ENCODE measurements around the gene SLC22A6.
"Not testable (repeated sequence)": the region's sequence is repeated elsewhere in the genome, so short reads cannot be mapped to it uniquely, and the experiment has no call there.

SLC22A6 gene

DNA sequence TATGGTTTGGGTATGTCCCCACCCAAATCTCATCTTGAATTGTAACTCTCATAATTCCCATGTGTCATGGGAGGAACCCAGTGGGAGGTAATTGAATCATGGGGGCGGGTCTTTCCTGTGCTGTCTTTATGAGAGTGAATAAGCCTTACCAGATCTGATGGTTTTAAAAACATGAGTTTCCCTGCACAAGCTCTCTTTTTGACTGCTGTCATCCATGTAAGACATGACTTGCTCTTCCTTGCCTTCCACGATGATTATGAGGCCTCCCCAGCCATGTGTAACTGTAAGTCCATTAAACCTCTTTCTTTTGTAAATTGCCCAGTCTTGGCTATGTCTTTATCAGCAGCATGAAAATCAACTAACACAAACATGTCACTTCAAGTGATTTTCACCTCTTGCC, 47.2 kb downstream of the SLC22A6 start:
- H3K4ac ChIP-seq (ENCODE audit: low read depth in 1 of 2, low read length in 2 of 2); H4K91ac ChIP-seq (ENCODE audit: low read length); H3K18ac ChIP-seq (ENCODE audit: low read depth in 1 of 2, low read length in 2 of 2); H3K4me1 ChIP-seq (ENCODE audit: control insufficient read depth, insufficient read depth, low read depth, low read length); H2AK5ac ChIP-seq (ENCODE audit: low read length, severe bottlenecking); H3K23ac ChIP-seq (ENCODE audit: low read length in 2 of 2); H3K9me3 ChIP-seq (ENCODE audit: control insufficient read depth, low read length); DNase-seq; H2BK5ac ChIP-seq (ENCODE audit: low read depth, low read length, poor library complexity, severe bottlenecking); H3K27ac ChIP-seq (ENCODE audit: low read length, poor library complexity, severe bottlenecking); H3K79me1 ChIP-seq (replicated peaks; ENCODE audit: low read length, poor library complexity, severe bottlenecking); H4K8ac ChIP-seq (ENCODE audit: low read length); H2BK120ac ChIP-seq (ENCODE audit: low read depth, low read length); H3K4me3 ChIP-seq (ENCODE audit: insufficient read depth in 1 of 2, low read depth in 1 of 2, low read length in 2 of 2); H2BK15ac ChIP-seq (ENCODE audit: low read depth, poor library complexity, severe bottlenecking); H3K9ac ChIP-seq (ENCODE audit: low read length); H2BK12ac ChIP-seq (ENCODE audit: low read length in 2 of 2); H3K36me3 ChIP-seq (ENCODE audit: control insufficient read depth in 1 of 2, insufficient read depth in 2 of 2, low read depth in 1 of 2, low read length in 2 of 2); H2AFZ ChIP-seq (ENCODE audit: low read depth, low read length); H3K14ac ChIP-seq (ENCODE audit: low read length in 2 of 2); H3K4me2 ChIP-seq (ENCODE audit: low read length, poor library complexity, severe bottlenecking): not testable (repeated sequence)
- 77% methylated on average over 2 of the region's 2 CpGs for WGBS
- peaks cover 9 to 27% of the 10 kb centered on the region in 2 experiments for H3K27me3 ChIP-seq (ENCODE audit: control insufficient read depth in 1 of 2, insufficient read depth in 1 of 2, low read length in 2 of 2)

DNA sequence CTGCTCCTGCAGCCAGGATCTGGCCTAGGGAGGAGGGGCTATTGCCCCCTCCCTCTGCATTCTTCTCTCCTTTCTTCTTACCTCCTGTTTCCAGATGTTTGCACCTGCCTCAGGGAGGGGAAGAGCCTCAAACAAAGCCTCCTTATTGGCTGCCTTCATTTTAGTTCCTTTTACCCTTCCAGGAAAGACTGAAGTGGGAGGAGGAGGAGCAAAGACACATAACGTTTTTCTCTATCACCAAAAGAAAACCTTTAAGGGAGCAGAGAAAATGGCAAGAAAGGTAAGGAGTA, 50.3 kb downstream of the SLC22A6 start:
- Histone ChIP-seq H2AK5ac (ENCODE audit: low read length, severe bottlenecking) (no peak overlapping the region), H4K91ac (ENCODE audit: low read length) (no peak overlapping the region), H2BK15ac (ENCODE audit: low read depth, poor library complexity, severe bottlenecking) (no peak overlapping the region), H3K23ac (ENCODE audit: low read length in 2 of 2) (no peak overlapping the region), H2BK12ac (ENCODE audit: low read length in 2 of 2) (no peak overlapping the region), H3K4me1 (ENCODE audit: control insufficient read depth, insufficient read depth, low read depth, low read length) (peaks cover 2% of the 10 kb centered on the region), H3K36me3 (ENCODE audit: control insufficient read depth in 1 of 2, insufficient read depth in 2 of 2, low read depth in 1 of 2, low read length in 2 of 2) (no peaks in the 10 kb centered on the region), H3K4me2 (ENCODE audit: low read length, poor library complexity, severe bottlenecking) (no peak overlapping the region), H3K79me1 (replicated peaks; ENCODE audit: low read length, poor library complexity, severe bottlenecking) (no peaks in the 10 kb centered on the region), H4K8ac (ENCODE audit: low read length) (no peak overlapping the region), H3K27ac (ENCODE audit: low read length, poor library complexity, severe bottlenecking) (no peak overlapping the region), H2AFZ (ENCODE audit: low read depth, low read length) (no peak overlapping the region), H3K9me3 (ENCODE audit: control insufficient read depth, low read length) (no peaks in the 10 kb centered on the region), H2BK120ac (ENCODE audit: low read depth, low read length) (no peak overlapping the region), H3K18ac (ENCODE audit: low read depth in 1 of 2, low read length in 2 of 2) (no peak overlapping the region), H3K9ac (ENCODE audit: low read length) (no peak overlapping the region), H2BK5ac (ENCODE audit: low read depth, low read length, poor library complexity, severe bottlenecking) (no peak overlapping the region), H3K4me3 (ENCODE audit: insufficient read depth in 1 of 2, low read depth in 1 of 2, low read length in 2 of 2) (no peak overlapping the region), H3K4ac (ENCODE audit: low read depth in 1 of 2, low read length in 2 of 2) (no peak overlapping the region), H3K27me3 (ENCODE audit: control insufficient read depth in 1 of 2, insufficient read depth in 1 of 2, low read length in 2 of 2) (peaks cover 22 to 28% of the 10 kb centered on the region in 2 experiments), H3K14ac (ENCODE audit: low read length in 2 of 2) (no peak overlapping the region)
- DNase-seq, result no peak
- WGBS, result no CpG with 5 or more reads among the region's 1 CpG

DNA sequence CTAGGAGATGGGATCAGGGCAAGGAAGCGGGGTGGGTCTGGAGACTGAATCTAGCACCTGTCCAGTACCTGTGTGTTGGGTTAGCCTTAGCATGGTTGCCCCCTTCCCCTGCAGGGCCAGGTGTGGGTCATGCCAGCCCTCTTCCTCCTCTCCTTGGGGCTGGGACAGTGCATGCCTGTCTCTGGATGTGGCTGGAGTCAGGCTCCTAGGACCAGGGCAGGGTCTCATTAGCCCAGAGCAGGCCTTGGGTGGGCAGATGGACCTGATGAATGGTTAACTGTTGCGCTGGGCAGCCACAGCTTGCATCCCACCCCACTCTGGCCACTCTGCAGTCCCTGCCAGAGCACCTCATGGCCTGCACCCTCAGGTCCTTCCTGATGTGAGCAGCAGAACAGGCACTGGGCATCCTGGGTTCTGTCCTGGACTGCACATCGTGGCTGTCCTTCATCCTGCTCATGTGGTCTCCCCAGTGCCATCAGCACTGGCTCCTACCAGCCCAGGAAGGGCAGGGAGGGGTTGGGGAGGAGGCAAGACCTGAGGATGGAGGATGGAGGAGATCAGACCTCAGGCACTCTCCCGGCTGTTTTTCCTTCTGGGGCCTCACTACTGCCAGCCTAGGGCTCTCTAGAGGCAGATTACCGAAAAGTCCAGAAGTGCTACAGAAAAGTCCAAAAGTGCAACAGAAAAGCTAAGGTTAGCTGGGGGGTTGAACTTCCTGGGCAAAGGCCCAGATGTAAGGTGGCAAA, 50.8 kb downstream of the SLC22A6 start:
- WGBS, result 76% methylated on average over 4 of the region's 5 CpGs

DNA sequence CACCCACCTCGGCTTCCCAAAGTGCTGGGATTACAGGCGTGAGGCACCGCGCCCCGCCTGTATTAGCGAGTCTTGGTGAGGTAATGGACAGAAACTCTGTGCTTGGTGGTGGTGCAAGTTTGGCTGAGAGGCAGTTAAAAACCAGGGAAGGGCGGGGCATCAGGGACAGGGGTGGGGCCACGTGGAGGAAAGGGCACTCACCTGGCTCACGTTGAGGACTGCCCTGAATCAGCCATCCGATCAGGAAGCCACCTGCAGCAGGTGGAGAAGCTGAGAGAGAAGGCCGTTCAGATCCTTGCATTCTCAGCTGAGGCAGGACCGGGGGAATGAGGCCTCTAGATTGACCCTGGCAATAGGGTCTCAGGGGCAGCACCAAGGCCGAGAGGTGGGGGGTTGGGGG, 51.5 kb downstream of the SLC22A6 start:
- Histone ChIP-seq H3K14ac (ENCODE audit: low read length in 2 of 2) (no peak overlapping the region), H2AK5ac (ENCODE audit: low read length, severe bottlenecking) (no peak overlapping the region)
- WGBS, result 76% methylated on average over 13 of the region's 13 CpGs

More for the DNA sequence above, 50.8 kb downstream of the SLC22A6 start:
- Histone ChIP-seq H3K23ac (ENCODE audit: low read length in 2 of 2) (no peak overlapping the region), H3K4ac (ENCODE audit: low read depth in 1 of 2, low read length in 2 of 2) (no peak overlapping the region), H3K27ac (ENCODE audit: low read length, poor library complexity, severe bottlenecking) (no peak overlapping the region), H3K79me1 (replicated peaks; ENCODE audit: low read length, poor library complexity, severe bottlenecking) (no peaks in the 10 kb centered on the region), H2BK15ac (ENCODE audit: low read depth, poor library complexity, severe bottlenecking) (no peak overlapping the region), H2AK5ac (ENCODE audit: low read length, severe bottlenecking) (no peak overlapping the region), H3K27me3 (ENCODE audit: control insufficient read depth in 1 of 2, insufficient read depth in 1 of 2, low read length in 2 of 2) (peaks cover 27 to 33% of the 10 kb centered on the region in 2 experiments), H3K4me1 (ENCODE audit: control insufficient read depth, insufficient read depth, low read depth, low read length) (peaks cover 2% of the 10 kb centered on the region), H2BK12ac (ENCODE audit: low read length in 2 of 2) (no peak overlapping the region), H4K8ac (ENCODE audit: low read length) (no peak overlapping the region), H2BK5ac (ENCODE audit: low read depth, low read length, poor library complexity, severe bottlenecking) (no peak overlapping the region), H3K14ac (ENCODE audit: low read length in 2 of 2) (no peak overlapping the region), H2BK120ac (ENCODE audit: low read depth, low read length) (no peak overlapping the region), H3K36me3 (ENCODE audit: control insufficient read depth in 1 of 2, insufficient read depth in 2 of 2, low read depth in 1 of 2, low read length in 2 of 2) (no peaks in the 10 kb centered on the region), H3K4me3 (ENCODE audit: insufficient read depth in 1 of 2, low read depth in 1 of 2, low read length in 2 of 2) (no peak overlapping the region), H3K9me3 (ENCODE audit: control insufficient read depth, low read length) (no peaks in the 10 kb centered on the region), H2AFZ (ENCODE audit: low read depth, low read length) (no peak overlapping the region), H3K4me2 (ENCODE audit: low read length, poor library complexity, severe bottlenecking) (no peak overlapping the region), H3K9ac (ENCODE audit: low read length) (no peak overlapping the region), H3K18ac (ENCODE audit: low read depth in 1 of 2, low read length in 2 of 2) (no peak overlapping the region), H4K91ac (ENCODE audit: low read length) (no peak overlapping the region)
- DNase-seq, result no peak

More for the DNA sequence above, 51.5 kb downstream of the SLC22A6 start:
- Histone ChIP-seq H3K79me1 (replicated peaks; ENCODE audit: low read length, poor library complexity, severe bottlenecking) (no peaks in the 10 kb centered on the region), H4K91ac (ENCODE audit: low read length) (no peak overlapping the region), H3K27me3 (ENCODE audit: control insufficient read depth in 1 of 2, insufficient read depth in 1 of 2, low read length in 2 of 2) (peaks cover 33 to 39% of the 10 kb centered on the region in 2 experiments), H3K27ac (ENCODE audit: low read length, poor library complexity, severe bottlenecking) (no peak overlapping the region), H3K18ac (ENCODE audit: low read depth in 1 of 2, low read length in 2 of 2) (no peak overlapping the region), H3K4me2 (ENCODE audit: low read length, poor library complexity, severe bottlenecking) (no peak overlapping the region), H2BK5ac (ENCODE audit: low read depth, low read length, poor library complexity, severe bottlenecking) (no peak overlapping the region), H3K36me3 (ENCODE audit: control insufficient read depth in 1 of 2, insufficient read depth in 2 of 2, low read depth in 1 of 2, low read length in 2 of 2) (no peaks in the 10 kb centered on the region), H3K4me1 (ENCODE audit: control insufficient read depth, insufficient read depth, low read depth, low read length) (peaks cover 2% of the 10 kb centered on the region), H2BK15ac (ENCODE audit: low read depth, poor library complexity, severe bottlenecking) (no peak overlapping the region), H2BK12ac (ENCODE audit: low read length in 2 of 2) (no peak overlapping the region), H2BK120ac (ENCODE audit: low read depth, low read length) (no peak overlapping the region), H3K23ac (ENCODE audit: low read length in 2 of 2) (no peak overlapping the region), H2AFZ (ENCODE audit: low read depth, low read length) (no peak overlapping the region), H3K9me3 (ENCODE audit: control insufficient read depth, low read length) (no peaks in the 10 kb centered on the region), H3K9ac (ENCODE audit: low read length) (no peak overlapping the region), H4K8ac (ENCODE audit: low read length) (no peak overlapping the region), H3K4me3 (ENCODE audit: insufficient read depth in 1 of 2, low read depth in 1 of 2, low read length in 2 of 2) (no peak overlapping the region), H3K4ac (ENCODE audit: low read depth in 1 of 2, low read length in 2 of 2) (no peak overlapping the region)
- DNase-seq, result no peak

Measured in mesenchymal stem cell (in vitro differentiated cells and primary cell).